Measurements from ENCODE around the gene FBXL17. TPM values are rescaled to one million over a fixed set of nuclear protein-coding genes. Genes with fewer than 3 reads are reported as not detected.

The FBXL17 gene
- total RNA-seq, 1 experiment from 2014 or later: 5.3 TPM

DNA sequence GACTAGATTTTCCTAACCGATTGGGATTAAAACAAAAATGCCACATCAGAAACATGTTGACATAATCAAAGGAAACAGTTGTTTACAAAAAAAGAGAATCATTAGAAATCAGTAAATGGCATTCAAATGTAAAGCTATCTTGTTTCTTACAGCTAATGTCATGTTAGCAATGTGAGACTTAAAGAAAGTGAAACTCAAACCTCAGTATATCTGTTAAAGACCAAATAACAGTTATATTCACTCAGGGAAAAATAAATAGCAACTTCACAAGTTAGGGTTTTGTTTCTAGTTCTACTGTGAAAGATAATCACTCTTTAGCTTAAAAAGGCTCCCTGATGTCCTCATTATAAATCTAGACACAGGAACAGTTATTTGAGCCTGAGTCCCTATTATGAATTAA is 521.9 kb downstream of the FBXL17 start:
- Histone ChIP-seq H3K27me3 (ENCODE audit: insufficient read depth, low read length) (no peaks in the 10 kb centered on the region), H3K4me2 (ENCODE audit: insufficient read depth, insufficient read length, low read length) (no peak overlapping the region), H2BK5ac (ENCODE audit: insufficient read length, low read length) (no peak overlapping the region), H2BK12ac (ENCODE audit: insufficient read length, low read depth, low read length) (no peak overlapping the region), H4K91ac (ENCODE audit: insufficient read length, low read depth, low read length) (no peak overlapping the region), H3K56ac (ENCODE audit: insufficient read length, low read depth, low read length) (no peak overlapping the region), H3K4ac (ENCODE audit: low read depth, low read length) (no peak overlapping the region), H2AK5ac (ENCODE audit: insufficient read length, low read length) (no peak overlapping the region), H4K8ac (replicated peaks; ENCODE audit: insufficient read length, low read depth, low read length) (no peak overlapping the region), H4K5ac (ENCODE audit: insufficient read length, low read depth, low read length) (no peak overlapping the region), H3K9me3 (ENCODE audit: control insufficient read depth, low read depth, low read length) (no peaks in the 10 kb centered on the region), H3T11ph (ENCODE audit: low read length) (no peak overlapping the region), H3K79me2 (ENCODE audit: insufficient read depth, low read length) (no peaks in the 10 kb centered on the region), H2BK15ac (ENCODE audit: low read depth, low read length) (no peak overlapping the region), H2AFZ (ENCODE audit: low read length) (no peak overlapping the region), H2BK120ac (ENCODE audit: low read depth, low read length, poor library complexity, severe bottlenecking) (no peak overlapping the region), H3K23me2 (ENCODE audit: insufficient read length, low read depth, low read length, poor library complexity, severe bottlenecking) (no peaks in the 10 kb centered on the region), H3K9ac (ENCODE audit: extremely low read depth, insufficient read length, low read length) (no peak overlapping the region), H3K18ac (ENCODE audit: insufficient read length, low read depth, low read length) (no peak overlapping the region), H3K27ac (ENCODE audit: insufficient read length, low read depth, low read length) (no peak overlapping the region), H3K14ac (ENCODE audit: insufficient read depth, low read length) (no peak overlapping the region), H2BK20ac (ENCODE audit: low read depth, low read length, poor library complexity, severe bottlenecking) (no peak overlapping the region), H3K23ac (ENCODE audit: insufficient read length, low read depth, low read length) (no peak overlapping the region), H3K4me1 (ENCODE audit: insufficient read depth, low read length) (no peaks in the 10 kb centered on the region), H4K20me1 (ENCODE audit: control insufficient read depth, insufficient read depth, insufficient read length) (no peaks in the 10 kb centered on the region), H3K79me1 (ENCODE audit: insufficient read depth, low read depth, low read length, poor library complexity, severe bottlenecking) (no peaks in the 10 kb centered on the region)
- TF ChIP-seq, protein P1, sequence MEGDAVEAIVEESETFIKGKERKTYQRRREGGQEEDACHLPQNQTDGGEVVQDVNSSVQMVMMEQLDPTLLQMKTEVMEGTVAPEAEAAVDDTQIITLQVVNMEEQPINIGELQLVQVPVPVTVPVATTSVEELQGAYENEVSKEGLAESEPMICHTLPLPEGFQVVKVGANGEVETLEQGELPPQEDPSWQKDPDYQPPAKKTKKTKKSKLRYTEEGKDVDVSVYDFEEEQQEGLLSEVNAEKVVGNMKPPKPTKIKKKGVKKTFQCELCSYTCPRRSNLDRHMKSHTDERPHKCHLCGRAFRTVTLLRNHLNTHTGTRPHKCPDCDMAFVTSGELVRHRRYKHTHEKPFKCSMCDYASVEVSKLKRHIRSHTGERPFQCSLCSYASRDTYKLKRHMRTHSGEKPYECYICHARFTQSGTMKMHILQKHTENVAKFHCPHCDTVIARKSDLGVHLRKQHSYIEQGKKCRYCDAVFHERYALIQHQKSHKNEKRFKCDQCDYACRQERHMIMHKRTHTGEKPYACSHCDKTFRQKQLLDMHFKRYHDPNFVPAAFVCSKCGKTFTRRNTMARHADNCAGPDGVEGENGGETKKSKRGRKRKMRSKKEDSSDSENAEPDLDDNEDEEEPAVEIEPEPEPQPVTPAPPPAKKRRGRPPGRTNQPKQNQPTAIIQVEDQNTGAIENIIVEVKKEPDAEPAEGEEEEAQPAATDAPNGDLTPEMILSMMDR (conservative IDR thresholded peaks at IDR 0.05): no peak
- Mint-ChIP-seq H3K27ac (no peak overlapping the region), H3K9me3 (no peaks in the 10 kb centered on the region), H3K4me3 (no peak overlapping the region), H3K4me1 (peaks cover 10 to 12% of the 10 kb centered on the region in 2 experiments), H3K27me3 (ENCODE audit: low read depth) (no peaks in the 10 kb centered on the region; the same call in 1 of the 2 replicates), H3K36me3 (ENCODE audit: insufficient read depth in 1 of 3, low read depth in 3 of 3) (no peaks in the 10 kb centered on the region)
- DNase-seq: no peak
- no CpG with 5 or more reads among the region's 1 CpG for WGBS (ENCODE audit: extremely low coverage, insufficient read length, low lambda C conversion rate)
